NCI-H2029 (cell line): ENCODE results near the gene RAD52.

Experiments
- DNase-seq: peaks from one replicate; lab custom pipeline; 2025; lab: John Stamatoyannopoulos, UW

Gene RAD52

GRCh38 chr12:868722-869121 lies 80.8 kb downstream of the RAD52 start:
- no peak for DNase-seq

GRCh38 chr12:867905-868304 lies 81.6 kb downstream of the RAD52 start:
- no peak for DNase-seq

DNA sequence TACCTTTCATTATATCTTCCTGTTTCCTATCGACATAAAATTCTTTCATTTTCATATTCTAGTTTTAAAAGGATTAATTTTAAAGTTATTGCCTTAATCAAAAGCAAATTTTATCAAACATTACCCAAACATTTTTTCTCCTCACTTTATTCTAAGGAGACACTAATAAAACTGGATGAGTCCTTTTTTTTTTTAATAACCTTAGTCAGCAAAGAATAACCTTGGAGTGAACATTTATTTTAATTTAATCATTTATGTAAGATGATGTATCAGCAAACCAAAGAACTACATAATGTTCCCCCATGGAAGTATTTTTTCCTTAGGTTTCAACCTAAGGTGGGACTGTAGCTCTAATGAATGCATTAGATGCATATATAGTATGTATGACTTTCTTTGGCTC lies 83.9 kb downstream of the RAD52 start:
- DNase-seq: no peak

GRCh38 chr12:863285-863684 lies 86.2 kb downstream of the RAD52 start:
- no peak for DNase-seq

DNA sequence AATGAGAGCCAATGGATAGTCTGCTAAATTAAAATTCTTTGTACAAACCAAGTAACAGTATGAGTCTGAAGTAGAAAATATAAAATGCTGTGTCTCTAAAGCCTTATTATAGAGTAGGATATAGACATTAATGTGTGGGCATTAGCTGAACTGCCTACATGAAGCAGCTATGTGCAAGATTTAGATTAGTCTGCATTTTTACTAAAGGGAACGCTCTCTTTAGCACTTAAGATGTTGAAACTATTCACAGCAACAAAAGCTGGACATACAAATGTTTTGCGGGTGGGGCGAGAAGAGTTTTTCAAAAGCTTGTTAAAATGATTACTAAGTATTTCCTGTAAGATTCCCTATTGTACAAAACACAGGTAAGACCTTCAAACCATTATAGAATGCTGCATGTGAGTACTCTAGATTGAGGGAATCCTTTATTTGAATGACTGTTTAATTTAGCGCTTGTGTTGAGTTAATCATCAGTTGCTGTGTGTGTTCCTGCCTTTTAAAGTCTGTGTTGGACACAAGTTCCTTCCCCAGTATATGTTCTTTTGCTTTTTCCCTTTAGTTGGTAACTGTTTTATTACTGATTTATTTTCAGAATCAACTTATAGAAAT lies 87.1 kb downstream of the RAD52 start:
- DNase-seq: no peak
